Measurements from ENCODE around the gene PAPSS1.
"Not testable (repeated sequence)": the region's sequence is repeated elsewhere in the genome, so short reads cannot be mapped to it uniquely, and the experiment has no call there.

PAPSS1 gene

DNA sequence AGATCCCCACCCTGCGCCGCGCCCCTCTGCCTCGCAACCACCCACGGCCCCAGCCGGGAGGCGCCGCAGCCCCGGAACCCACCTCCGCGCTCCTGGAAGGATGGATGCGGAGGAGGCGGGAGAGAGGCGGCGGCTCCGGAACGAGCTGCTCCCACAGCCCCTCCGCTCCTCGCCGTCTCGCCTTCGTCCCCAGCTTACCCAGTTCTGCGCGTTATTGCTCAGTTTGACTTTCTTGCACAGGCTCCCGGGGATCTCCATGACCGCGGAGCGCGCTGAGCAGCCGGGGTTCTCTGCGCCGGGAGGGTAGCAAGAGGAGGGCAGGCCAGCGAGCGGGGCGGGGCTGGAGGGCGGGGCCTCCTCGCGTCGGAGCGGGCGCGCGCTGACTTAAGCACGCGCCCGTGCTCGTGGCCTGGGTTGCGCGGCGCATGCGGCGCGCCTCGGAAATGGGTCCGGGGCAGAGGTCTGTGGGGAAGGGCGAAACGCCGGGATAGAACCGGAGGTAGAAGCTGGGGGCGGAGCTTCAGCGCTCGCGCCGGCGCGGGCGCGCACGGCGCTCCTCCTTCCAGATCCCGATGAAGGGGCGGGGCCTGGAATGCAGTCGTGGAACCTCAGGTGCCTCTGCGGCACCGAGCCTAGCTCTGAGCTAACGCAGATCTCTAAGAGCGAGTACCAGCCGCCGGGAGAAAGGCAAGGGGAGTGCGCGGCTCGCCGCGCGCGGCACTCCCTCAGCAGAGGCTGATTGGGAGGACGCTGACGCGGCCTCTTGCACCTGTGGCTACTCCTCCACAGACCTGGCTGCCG lies at the start of gene PAPSS1:
Gene PAPSS1 (minus strand): TSS at position 313 of the 801 bp plus-strand sequence. CDS start 55 bp downstream, at position 258.
- DNase-seq, result peak; percentile 96

DNA sequence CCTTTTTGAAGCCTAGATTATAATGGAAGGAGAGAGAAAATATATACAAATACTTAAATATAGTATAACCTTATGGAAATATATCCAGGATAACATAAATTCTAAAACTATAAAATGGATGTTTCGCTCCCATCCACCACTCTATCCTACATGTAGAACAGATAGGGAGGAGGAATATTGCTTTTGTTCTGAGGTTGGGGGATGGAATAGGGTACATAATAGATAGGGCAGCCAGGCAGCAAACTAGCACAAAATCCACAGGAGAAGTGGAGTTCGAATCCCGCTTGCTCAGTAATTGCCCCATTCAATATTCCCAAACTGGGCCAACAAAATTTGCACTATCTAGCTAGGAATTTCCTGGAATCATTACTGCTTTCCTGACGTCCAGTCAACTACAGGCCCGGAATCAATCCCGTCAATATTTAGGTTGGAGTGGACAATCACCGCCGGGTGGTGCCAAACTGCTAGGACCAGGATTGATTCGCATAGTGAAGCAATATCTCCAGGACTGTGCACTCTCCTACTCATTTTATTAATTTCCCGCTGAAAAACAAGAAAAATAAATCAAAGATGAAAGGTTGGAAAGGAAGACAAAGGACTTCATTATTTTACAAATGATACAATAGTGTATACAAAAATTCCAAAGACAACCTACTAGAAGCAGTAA lies 40.4 kb upstream of the PAPSS1 start:
- no peak for DNase-seq

DNA sequence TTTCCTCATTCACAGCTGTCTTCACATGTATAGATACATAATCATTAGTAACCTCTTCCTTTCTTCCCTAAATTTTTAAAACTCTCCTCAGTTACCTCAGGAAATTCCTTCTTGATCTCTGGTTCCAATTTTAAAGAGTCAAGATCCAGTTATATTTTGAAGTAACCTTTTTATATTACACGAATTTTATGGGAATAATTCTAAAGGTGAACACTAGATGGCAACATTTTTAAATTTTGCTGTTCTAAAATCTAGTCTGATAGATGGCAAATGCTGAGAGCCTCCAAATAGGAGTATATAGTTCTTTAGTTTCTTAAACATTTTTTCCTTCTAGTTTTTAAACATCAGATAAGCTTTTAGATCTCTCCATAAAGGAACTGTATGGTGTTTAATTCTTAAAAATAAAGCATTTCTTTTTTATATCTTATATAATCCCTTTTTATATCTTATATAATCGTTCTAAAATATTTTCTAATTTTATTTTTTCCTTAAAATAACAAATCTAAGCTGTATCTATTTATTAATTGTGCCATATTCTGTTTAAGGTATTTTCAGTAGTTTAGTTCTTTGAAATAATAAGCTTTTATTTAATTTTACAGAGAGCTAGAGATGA lies 37.9 kb upstream of the PAPSS1 start:
- DNase-seq, result peak; percentile 38

DNA sequence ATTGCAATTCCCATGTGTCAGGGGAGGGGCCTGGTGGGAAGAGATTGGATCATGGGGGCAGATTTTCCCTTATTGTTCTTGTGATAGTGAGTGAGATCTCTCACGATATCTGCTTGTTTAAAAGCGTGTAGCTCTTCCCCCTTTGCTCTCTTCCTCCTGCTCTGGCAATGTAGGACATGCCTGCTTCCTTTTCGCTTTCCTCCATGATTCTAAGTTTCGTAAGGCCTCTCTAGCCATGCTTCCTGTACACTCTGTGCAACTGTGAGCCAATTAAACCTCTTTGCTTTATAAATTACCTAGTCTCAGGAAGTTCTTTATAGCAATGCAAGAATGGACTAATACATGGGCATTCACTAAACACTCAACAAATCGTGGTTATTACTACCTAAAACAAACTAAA lies 37.2 kb upstream of the PAPSS1 start:
- no peak for DNase-seq

DNA sequence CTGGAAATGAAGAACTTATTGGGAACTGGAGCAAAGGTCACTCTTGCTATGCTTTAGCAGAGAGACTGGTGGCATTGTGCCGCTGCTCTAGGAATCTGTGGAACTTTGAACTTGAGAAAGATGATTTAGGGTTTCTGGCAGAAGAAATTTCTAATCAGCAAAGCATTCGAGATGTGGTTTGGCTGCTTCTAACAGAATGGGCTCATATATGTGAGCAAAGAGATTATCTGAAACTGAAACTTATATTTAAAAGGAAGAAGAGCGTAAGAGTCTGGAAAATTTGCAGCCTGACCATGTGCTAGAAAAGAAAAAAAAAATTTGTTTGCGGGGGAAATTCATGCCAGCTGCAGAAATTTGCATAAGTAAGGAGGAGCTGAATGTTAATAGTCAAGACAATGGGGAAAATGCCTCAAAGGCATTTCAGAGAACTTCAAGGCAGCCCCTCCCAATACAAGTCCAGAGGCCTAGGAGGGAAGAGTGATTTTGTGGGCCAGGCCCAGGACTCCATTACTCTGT lies 35.9 kb upstream of the PAPSS1 start:
- DNase-seq, result no peak

DNA sequence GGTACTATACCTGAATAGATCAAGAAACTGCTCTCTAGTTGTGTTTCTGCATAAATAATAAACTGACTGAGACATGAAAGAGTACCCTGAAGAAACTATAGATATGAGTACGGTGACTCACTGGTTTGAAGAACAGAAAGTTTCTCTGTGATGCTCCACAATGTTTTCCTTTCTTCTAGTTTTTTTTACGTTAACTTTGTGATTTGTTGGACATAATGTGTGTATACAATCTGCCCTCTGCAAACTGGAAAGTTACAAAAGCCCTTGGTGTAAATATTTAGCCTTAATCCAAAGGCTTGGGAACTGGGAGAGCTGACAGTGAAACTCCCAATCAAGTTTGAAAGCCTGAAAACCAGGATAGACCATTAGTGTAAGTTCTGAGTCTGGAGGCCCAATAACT lies 31.6 kb upstream of the PAPSS1 start:
- no peak for DNase-seq

DNA sequence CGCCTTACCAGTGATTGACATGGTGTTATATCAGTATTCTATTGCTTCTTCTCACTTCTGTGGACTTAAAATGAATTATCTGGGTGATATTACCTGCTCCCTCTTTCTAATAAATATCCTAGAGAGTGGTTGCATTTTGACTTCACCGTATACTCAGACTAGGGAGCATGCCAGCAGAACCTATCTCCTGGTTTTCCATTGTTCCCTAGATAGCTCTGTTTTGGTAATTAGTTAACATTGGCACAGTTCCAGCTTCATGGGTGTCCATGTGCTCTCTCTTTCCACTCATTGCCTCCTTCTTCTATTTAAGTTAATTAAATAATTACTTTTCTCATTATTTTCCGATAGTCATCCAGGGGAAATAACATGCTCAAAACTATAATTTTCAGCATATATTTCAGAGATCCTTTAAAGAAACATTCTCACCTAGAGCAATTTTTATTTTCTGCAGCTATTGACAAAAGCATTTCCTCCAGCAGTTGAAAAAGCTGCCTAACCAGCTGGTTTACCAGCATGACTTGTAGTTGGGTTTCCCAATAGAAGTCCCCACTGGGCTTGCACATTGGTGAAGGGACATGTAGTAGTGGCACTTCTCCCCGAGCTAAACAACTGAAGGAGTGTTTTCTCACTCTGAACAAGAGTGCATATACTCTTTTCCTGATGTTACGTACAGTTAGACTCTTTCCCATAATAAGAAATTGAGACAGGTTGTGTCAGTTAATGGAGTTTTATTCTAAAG lies 27.9 kb upstream of the PAPSS1 start:
- DNase-seq, result no peak

DNA sequence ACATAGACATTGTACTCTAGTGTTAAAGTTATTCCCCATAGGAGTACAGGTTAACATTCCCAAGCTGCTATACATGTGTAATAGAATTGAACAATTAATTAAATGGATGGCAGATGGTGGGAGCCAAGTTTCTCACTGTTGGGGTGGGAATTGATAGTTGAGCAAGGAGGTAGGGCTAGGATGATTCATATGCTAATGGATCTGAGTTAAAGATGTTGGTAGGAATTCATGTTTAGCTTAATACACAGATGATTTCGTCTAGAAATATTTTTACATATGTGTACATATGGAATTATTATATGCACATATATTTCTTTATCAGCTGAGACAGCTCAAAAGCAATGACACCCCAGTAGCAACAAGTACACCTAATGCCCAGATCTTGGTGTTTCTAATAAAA lies 26.1 kb upstream of the PAPSS1 start:
- DNase-seq, result no peak

DNA sequence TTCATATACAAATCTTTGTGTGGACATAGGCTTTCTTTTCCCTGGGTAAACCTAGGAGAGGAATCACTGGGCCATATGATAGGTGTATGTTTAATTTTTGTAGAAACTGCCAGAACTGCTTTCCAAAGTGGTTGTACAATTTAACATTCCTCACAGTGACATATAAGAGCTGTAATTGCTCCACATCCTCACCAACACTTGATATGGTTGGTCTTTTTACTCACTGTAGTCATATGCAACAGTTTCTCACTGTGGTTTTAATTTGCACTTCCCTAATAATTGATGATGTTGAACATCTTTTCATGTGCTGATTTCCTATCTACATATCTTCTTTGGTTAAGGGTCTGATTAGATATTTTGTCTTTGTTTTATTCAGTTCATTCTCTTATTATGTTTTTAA lies 24.5 kb upstream of the PAPSS1 start:
- no peak for DNase-seq

DNA sequence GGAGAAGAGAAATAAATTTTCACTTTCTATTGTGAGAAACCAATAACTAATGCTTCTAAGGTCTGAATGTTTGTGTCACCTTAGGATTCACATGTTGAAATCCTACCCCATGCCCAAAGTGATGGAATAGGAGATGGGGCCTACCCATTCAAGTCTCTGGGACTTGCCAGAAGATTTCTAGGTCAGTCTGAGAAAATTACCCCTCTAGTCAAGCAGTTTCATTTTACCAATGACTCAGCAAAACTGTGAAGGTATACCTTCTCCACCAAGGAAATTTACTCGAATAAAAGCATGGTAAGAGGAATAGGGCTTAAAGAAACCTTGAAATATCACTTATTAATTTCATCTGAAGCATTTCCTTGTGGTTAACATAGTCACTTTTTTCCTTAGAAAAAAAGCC lies 23.5 kb upstream of the PAPSS1 start:
- DNase-seq, result no peak

DNA sequence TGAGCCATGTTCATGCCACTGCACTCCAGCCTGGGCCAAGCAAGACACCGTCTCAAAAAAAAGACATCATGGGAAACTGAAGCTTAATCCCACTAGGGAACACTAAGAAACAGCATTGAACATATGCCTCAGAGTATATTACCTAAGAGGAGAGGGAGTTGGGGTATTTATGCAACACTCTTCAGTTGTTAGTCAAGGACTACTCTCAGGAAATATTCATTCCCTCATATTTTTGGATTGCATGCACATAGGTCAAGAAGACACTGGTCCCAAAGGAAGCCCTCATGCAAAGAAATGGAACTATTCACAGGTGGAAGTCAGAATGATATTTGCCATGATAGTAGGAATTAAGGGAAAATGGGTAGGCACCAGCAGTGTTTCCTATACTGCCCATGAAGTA lies 22.8 kb upstream of the PAPSS1 start:
- DNase-seq, result no peak

DNA sequence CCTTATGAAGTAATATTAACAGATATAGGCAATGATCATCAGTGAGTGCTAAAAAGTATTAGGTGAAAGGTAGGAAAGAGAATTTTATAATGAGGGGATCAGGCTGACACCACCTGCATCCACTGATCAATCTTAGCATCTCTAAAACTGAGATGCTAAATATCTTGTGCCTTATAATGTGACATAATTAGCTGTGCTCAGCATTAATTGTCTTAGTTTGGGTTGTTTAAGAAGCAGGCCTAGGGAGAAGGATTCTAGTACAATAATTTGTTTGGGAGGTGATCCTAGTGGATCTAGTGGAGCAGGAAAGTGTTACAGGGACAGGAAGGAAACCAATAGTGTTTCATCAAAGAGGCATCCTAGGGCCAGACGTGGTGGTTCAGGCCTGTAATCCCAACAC lies 22.2 kb upstream of the PAPSS1 start:
- DNase-seq, result no peak

DNA sequence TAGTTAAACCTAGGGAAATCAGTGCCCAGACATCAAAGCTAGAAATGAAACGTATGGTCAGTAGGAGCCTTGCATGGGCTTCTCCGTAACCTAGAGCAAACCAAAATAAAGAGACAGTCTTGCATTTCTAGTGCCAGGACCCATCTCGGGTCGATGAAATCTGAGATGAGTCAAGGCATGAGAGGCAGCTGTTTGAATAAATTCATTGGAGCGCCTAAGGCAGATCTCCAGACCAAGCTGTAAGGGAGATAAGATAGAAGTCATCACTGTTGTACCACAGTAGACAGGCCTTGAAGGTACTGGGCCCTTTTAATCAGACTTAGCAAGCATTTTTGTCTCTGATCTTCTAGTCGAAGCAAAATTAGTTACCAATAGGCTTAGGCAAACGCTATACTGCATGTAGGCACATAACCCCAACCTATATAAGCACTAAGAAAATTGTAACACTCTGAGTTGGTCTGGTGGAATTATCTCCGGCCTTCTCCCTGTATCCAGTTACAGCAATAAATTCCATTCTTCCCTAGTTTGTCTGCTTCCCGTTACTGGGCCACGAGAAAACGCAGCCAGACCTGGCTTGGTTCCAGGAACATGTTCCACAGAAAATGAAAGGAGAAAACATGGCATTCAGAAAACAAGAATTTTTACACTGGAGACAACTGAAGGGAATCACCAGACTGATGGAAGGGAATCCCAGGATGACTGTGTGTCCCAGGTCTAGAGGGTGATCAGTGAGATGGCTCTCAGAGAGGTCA lies 21.1 kb upstream of the PAPSS1 start:
- DNase-seq, result no peak

DNA sequence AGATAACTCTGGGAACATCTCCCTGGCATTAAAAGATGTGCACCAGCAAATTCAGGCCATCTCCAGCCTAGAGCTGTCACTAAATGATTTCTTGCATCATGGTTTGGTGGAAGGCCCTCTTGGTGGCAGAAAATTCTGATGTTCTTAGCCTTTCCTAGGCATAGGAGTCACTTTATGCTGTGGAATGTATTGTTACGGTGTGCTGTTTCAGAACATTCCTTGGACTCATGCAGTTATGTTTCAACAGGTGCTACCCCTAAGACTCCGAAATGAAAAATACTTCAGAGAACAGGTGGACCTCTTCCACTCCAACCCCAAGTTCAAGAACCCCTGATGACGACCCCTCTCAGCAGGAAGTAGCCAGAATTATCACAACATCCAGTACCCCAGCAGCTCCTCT lies 20.3 kb upstream of the PAPSS1 start:
- no peak for DNase-seq

DNA sequence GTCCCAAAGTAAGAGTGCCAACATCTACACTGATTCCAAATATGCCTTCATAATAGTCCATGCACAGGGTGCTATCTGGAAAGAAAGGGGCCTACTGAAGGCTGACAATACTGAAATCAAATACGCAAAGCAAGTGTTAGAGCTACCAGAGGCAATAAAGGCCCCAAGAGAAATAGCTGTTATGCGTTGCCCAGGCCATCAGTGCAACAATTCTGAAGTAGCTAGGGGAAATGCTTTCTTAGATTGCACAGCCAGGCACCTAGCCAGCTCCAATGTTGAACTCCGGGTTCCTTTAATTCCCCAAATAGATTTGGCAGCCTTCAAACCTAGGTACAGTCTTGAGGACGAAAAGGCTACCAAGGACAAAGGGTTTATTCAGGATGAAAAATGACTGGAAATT lies 17.4 kb upstream of the PAPSS1 start:
- DNase-seq, result no peak

DNA sequence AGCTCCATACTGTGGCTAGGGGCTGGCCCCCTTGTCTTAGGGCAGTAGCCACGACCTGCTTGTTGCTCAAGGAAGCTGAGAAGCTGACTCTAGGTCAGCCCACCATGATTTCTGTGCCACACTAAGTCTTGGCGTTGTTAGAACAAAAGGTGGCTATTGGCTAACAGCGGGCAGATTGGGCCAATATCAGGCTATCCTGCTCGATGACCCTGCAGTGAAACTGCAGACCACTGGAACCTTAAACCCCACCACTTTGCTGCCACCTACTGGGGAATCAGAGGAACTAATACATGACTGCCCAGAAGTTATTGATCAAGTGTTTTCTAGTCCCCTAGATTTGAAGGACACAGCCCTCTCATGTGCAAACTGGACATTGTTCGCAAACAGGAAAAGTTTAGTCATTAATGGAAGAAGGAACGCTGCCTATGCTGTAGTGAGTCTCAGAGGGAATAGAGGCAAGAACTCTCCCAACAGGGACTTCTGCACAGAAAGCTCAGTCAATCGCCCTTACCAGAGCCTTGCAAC lies 17.0 kb upstream of the PAPSS1 start:
- DNase-seq, result peak; percentile 64

DNA sequence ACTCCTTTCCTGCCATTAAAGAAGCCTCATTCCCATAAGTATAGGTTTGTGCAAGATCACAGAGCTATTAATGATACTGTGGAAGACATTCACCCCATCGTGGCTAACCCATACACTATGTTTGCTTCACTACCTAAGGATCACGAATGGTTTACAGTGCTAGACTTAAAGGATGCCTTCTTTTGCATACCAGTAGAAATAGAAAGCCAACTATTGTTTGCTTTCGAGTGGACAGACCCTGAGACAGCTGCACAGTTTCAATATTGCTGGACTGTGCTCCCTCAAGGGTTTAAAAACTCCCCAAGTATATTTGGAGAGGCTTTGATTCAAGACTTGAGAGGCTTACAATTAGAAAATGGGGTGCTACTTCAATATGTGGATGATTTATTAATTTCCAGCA lies 16.0 kb upstream of the PAPSS1 start:
- DNase-seq, result no peak

DNA sequence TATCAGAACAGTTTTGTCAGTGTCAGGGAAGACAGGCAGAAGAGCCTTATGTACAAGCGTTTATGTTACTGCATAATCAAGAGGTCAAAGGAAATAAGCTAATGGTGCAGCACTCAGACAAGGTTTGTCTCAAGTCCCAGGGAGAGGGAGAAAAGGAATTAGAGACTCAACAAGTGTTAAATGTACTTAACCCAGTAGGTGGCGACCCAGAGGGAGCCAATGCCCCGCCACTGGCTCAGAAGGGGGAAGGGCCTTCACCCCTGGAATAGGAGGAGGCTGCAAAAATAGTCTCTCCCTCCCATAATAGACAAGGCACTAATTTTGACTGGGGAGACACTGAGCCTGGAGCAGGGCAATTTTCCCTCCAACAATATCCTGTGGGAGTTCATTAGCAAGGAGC lies 14.1 kb upstream of the PAPSS1 start:
- peak; percentile 7 for DNase-seq

DNA sequence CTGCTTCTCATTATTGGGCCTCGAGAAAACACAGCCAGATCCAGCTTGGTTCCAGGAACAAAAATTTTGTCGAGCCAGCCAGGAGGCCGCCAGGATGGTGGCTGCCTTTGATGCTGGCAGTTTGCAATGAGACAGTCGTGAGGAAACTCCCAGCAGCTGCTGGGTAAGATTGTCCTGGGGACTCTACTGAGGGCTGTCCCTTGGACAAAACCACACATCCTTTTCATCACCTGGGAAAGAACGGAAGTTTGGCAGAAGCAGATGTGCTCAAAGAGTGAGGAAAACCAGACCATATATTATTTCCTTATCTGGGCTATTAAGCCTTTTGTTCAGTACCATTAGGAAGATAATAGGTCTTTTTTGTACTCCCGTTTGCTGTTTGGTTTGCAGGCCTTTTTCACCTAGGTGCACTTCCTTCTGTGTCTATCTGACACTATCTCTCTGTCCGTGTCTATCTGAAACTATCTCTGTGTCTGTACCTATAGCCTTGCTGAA lies 13.4 kb upstream of the PAPSS1 start:
- no peak for DNase-seq

DNA sequence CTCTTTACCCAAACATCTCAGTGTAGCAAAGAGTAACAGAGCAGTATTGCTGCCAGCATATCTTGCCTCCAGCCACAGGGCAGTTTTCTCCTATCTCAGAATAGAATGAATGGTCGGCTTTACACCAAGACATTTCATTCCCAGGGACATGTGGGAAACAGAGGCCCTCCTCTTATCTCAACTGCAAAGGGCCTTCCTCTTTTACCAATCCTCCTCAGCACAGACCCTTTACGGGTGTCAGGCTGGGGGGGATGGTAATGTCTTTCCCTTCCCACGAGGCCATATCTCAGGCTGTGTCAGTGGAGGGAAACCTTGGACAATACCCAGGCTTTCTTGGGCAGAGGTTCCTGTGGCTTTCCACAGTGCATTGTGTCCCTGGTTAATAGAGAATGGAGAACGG lies 9.0 kb upstream of the PAPSS1 start:
- not testable (repeated sequence) for DNase-seq

DNA sequence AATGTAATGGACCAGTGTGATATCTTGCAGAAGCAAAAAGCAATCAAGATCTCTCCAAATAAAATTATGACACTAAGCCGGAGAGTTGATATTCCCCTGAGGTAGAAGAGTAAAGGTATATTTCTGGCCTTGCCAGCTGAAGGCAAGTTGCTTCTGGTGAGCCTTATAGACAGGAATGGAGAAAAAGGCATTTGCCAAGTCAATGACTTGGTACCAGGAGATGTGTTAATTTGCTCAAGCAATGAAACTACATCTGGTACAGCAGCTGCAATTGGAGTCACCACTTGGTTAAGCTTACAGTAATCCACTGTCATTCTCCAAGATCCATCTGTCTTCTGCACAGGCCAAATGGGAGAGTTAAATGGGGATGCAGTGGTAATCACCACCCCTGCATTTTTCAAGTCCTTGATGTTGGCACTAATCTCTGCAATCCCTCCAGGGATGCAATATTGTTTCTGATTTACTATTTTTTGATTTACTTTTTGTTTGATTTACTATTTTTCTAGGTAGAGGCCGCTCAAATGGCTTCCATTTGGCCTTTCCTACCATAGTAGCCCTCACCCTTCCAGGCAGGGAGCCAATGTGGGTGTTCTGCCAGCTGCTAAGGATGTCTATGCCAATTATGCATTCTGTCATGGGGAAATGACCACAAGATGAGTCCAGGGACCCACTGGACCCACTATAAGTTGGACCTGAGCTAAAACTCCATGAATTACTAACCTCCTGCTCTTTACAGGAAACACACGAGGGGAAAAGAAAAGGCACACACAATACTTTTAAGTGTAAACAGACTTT lies 6.3 kb upstream of the PAPSS1 start:
- not testable (repeated sequence) for DNase-seq

Measured in CD4-positive, alpha-beta T cell treated with Interleukin-17A for 1 hour (primary cell).